Ascending aorta (tissue), 2 donors: ENCODE measurements around the gene JUP. TPM values are rescaled to one million over a fixed set of nuclear protein-coding genes. Genes with fewer than 3 reads are reported as not detected.

Experiments
- DNase-seq, 2 donors: peaks; one replicate each; pipeline ENCODE4 v3.0.0-alpha.2; 2019; ENCODE audit warnings: low spot score in 2 of 2
- H3K27ac ChIP-seq, 2 donors: fragments of 200-600 bp; sonication (generic); one replicate each; pipeline ENCODE4 v1.5.1; 2016 to 2017; ENCODE audit warnings: mild to moderate bottlenecking in 1 of 2
- H3K27me3 ChIP-seq: fragments of 200-600 bp; sonication (generic); one replicate; pipeline ENCODE4 v1.5.1; 2017
- H3K36me3 ChIP-seq, 2 donors: fragments of 200-600 bp; sonication (generic); one replicate each; pipeline ENCODE4 v1.5.1; 2016
- H3K4me1 ChIP-seq, 2 donors: fragments of 200-600 bp; sonication (generic); one replicate each; pipeline ENCODE4 v1.5.1; 2016 to 2017; ENCODE audit warnings: mild to moderate bottlenecking in 1 of 2
- H3K4me3 ChIP-seq, 2 donors: fragments of 200-600 bp; sonication (generic); one replicate each; pipeline ENCODE4 v1.5.1; 2016 to 2017; ENCODE audit warnings: mild to moderate bottlenecking in 1 of 2
- H3K9me3 ChIP-seq, 2 donors: fragments of 200-600 bp; sonication (generic); one replicate each; pipeline ENCODE4 v1.5.1; 2016
- CTCF ChIP-seq, 3 experiments: fragments of 200-600 bp in 2 of 3; fragments of 450-650 bp in 1 of 3; sonication (generic) in 2 of 3; IDR thresholded peaks; one replicate each; pipeline ENCODE4 v1.5.1; 2016 to 2019; ENCODE audit warnings: antibody characterized with exemption in 3 of 3, mild to moderate bottlenecking in 1 of 3, moderate library complexity in 1 of 3
- intact Hi-C: fragments of 100-400 bp; cut with DNase I; formaldehyde crosslinking; loops from one replicate; pipeline ENCODE4 v1.15.1; 2023
- total RNA-seq: library from RNA; depleted of rRNA; stranded (reverse); fragments of >200 nt; gene quantifications from one replicate; pipeline ENCODE4 v1.1.0, GENCODE V29; 2016

The JUP gene
- total RNA-seq, 1 donor from 2014 or later, result 47.9 TPM

- TF ChIP-seq CTCF (IDR thresholded peaks at IDR 0.05), result no peak
- Histone ChIP-seq H3K4me3 (no peak overlapping the region), H3K27ac (no peak overlapping the region), H3K27me3 (peaks cover 16% of the 10 kb centered on the region), H3K4me1 (peaks cover 6 to 16% of the 10 kb centered on the region in 2 donors), H3K36me3 (no peaks in the 10 kb centered on the region), H3K9me3 (no peaks in the 10 kb centered on the region)
- intact Hi-C loops, result loop anchor here (10.0 kb wide), 1 partner anchor 139 kb away; no protein-coding TSS in a partner anchor
- DNase-seq, result no peak
Observed at GRCh38 chr17:41735744-41736143, 50.8 kb downstream of the JUP start.

GRCh38 chr17:41734949-41735313, 51.6 kb downstream of the JUP start:
- no peak for DNase-seq
- intact Hi-C loops, result loop anchor here (10.0 kb wide), 1 partner anchor 140 kb away; no protein-coding TSS in a partner anchor
- H3K27ac ChIP-seq, result no peak overlapping the region
- no peaks in the 10 kb centered on the region for H3K9me3 ChIP-seq
- no peaks in the 10 kb centered on the region for H3K36me3 ChIP-seq
- peaks cover 6 to 16% of the 10 kb centered on the region in 2 donors for H3K4me1 ChIP-seq
- no peak for TF ChIP-seq CTCF (IDR thresholded peaks at IDR 0.05)
- peak overlapping the region; percentile 52 to 57 for H3K4me3 ChIP-seq
- H3K27me3 ChIP-seq, result peaks cover 16% of the 10 kb centered on the region

- Histone ChIP-seq H3K36me3 (no peaks in the 10 kb centered on the region), H3K4me3 (peak within 1 kb of the TSS; percentile 52 to 57), H3K9me3 (no peaks in the 10 kb centered on the region), H3K4me1 (peaks cover 6 to 16% of the 10 kb centered on the region in 2 donors), H3K27ac (no peak within 1 kb of the TSS), H3K27me3 (peaks cover 16% of the 10 kb centered on the region)
- DNase-seq, result peak in 1 of 2 donors; percentile 67
- intact Hi-C loops, result loop anchor here (10.0 kb wide), 1 partner anchor 140 kb away; no protein-coding TSS in a partner anchor
- no peak for TF ChIP-seq CTCF (IDR thresholded peaks at IDR 0.05)
Observed at GRCh38 chr17:41734139-41734948, 52.2 kb downstream of the JUP start, which contains the start of gene HAP1. Gene HAP1 (minus strand): TSS chr17:41734643. CDS start chr17:41734634, 9 bp downstream.

GRCh38 chr17:41733348-41734138, 53.0 kb downstream of the JUP start:
- Histone ChIP-seq H3K9me3 (no peaks in the 10 kb centered on the region), H3K4me3 (peak overlapping the region; percentile 52 to 57), H3K4me1 (peaks cover 6 to 16% of the 10 kb centered on the region in 2 donors), H3K27ac (no peak overlapping the region), H3K36me3 (no peaks in the 10 kb centered on the region), H3K27me3 (peaks cover 16% of the 10 kb centered on the region)
- intact Hi-C loops, result loop anchor here (10.0 kb wide), 1 partner anchor 141 kb away; no protein-coding TSS in a partner anchor
- TF ChIP-seq CTCF (IDR thresholded peaks at IDR 0.05), result no peak
- no peak for DNase-seq

- no peak overlapping the region for H3K27ac ChIP-seq
- H3K4me3 ChIP-seq, result no peak overlapping the region
- no peaks in the 10 kb centered on the region for H3K36me3 ChIP-seq
- intact Hi-C loops, result loop anchor here (10.0 kb wide), 1 partner anchor 143 kb away; no protein-coding TSS in a partner anchor
- no peak for TF ChIP-seq CTCF (IDR thresholded peaks at IDR 0.05)
- no peaks in the 10 kb centered on the region for H3K9me3 ChIP-seq
- peaks cover 15% of the 10 kb centered on the region for H3K27me3 ChIP-seq
- no peak for DNase-seq
- peaks cover 6 to 16% of the 10 kb centered on the region in 2 donors for H3K4me1 ChIP-seq
Observed at GRCh38 chr17:41731836-41732235, 54.7 kb downstream of the JUP start.
